H9 (cell line): Measurements from ENCODE around the gene AQP12A. TPM values are rescaled to one million over a fixed set of nuclear protein-coding genes. Genes with fewer than 3 reads are reported as not detected.

ENCODE experiments used
- DNase-seq: peaks from one replicate; pipeline ENCODE4 v3.0.0-alpha.2; 2017
- H2AFZ ChIP-seq: one replicate; pipeline ENCODE4 v1.6.1; 2013; ENCODE audit warnings: mild to moderate bottlenecking, low read length, control low read depth, moderate library complexity
- H2AK5ac ChIP-seq: 2 replicates; pipeline ENCODE4 v1.6.1; 2013; ENCODE audit warnings: low read length, control low read depth, mixed read lengths; ENCODE audit not compliant: insufficient read length
- H2BK120ac ChIP-seq: one replicate; pipeline ENCODE4 v1.6.1; 2013; ENCODE audit warnings: low read depth, mild to moderate bottlenecking, low read length, control low read depth, inconsistent platforms; ENCODE audit not compliant: poor library complexity, severe bottlenecking
- H2BK12ac ChIP-seq: 2 replicates; pipeline ENCODE4 v1.6.1; 2013; ENCODE audit warnings: low read length, control low read depth, mixed read lengths, low read depth; ENCODE audit not compliant: insufficient read length
- H2BK15ac ChIP-seq: 2 replicates; pipeline ENCODE4 v1.6.1; 2013; ENCODE audit warnings: low read depth, low read length, control low read depth
- H2BK20ac ChIP-seq: one replicate; pipeline ENCODE4 v1.6.1; 2013; ENCODE audit warnings: low read depth, mild to moderate bottlenecking, low read length, control low read depth, inconsistent platforms; ENCODE audit not compliant: poor library complexity, severe bottlenecking
- H2BK5ac ChIP-seq: 2 replicates; pipeline ENCODE4 v1.6.1; 2013; ENCODE audit warnings: low read length, control low read depth, mixed read lengths; ENCODE audit not compliant: insufficient read length
- H3K14ac ChIP-seq: 2 replicates; pipeline ENCODE4 v1.6.1; 2013; ENCODE audit warnings: low read length, control low read depth; ENCODE audit not compliant: insufficient read depth
- H3K18ac ChIP-seq: 2 replicates; pipeline ENCODE4 v1.6.1; 2013; ENCODE audit warnings: low read depth, mild to moderate bottlenecking, mixed read lengths, low read length, control low read depth; ENCODE audit not compliant: insufficient read length
- H3K23ac ChIP-seq: 2 replicates; pipeline ENCODE4 v1.6.1; 2013; ENCODE audit warnings: low read length, control low read depth, mixed read lengths, low read depth; ENCODE audit not compliant: insufficient read length
- H3K23me2 ChIP-seq: 2 replicates; pipeline ENCODE4 v1.6.1; 2013; ENCODE audit warnings: low read depth, mild to moderate bottlenecking, mixed read lengths, low read length, control low read depth; ENCODE audit not compliant: insufficient read length, poor library complexity, severe bottlenecking
- H3K27ac ChIP-seq: 2 replicates; pipeline ENCODE4 v1.5.1; 2013; ENCODE audit warnings: low read length, control low read depth, mixed read lengths, low read depth; ENCODE audit not compliant: insufficient read length
- H3K27me3 ChIP-seq: 2 replicates; pipeline ENCODE4 v1.6.1; 2013; ENCODE audit warnings: low read length, control low read depth, inconsistent platforms; ENCODE audit not compliant: insufficient read depth
- H3K4ac ChIP-seq: 2 replicates; pipeline ENCODE4 v1.6.1; 2013; ENCODE audit warnings: low read depth, mild to moderate bottlenecking, control low read depth, inconsistent platforms, low read length, moderate library complexity
- H3K4me1 ChIP-seq: 2 replicates; pipeline ENCODE4 v1.6.1; 2013; ENCODE audit warnings: low read length, control low read depth, inconsistent platforms; ENCODE audit not compliant: insufficient read depth
- H3K4me2 ChIP-seq: 2 replicates; pipeline ENCODE4 v1.6.1; 2013; ENCODE audit warnings: low read length, control low read depth, mixed read lengths; ENCODE audit not compliant: insufficient read length, insufficient read depth
- H3K56ac ChIP-seq: 2 replicates; pipeline ENCODE4 v1.6.1; 2013; ENCODE audit warnings: low read depth, mild to moderate bottlenecking, mixed read lengths, low read length, control low read depth; ENCODE audit not compliant: insufficient read length
- H3K79me1 ChIP-seq: 2 replicates; pipeline ENCODE4 v1.6.1; 2013; ENCODE audit warnings: low read depth, mild to moderate bottlenecking, moderate library complexity, low read length, control low read depth, inconsistent platforms; ENCODE audit not compliant: insufficient read depth, poor library complexity, severe bottlenecking
- H3K79me2 ChIP-seq: 2 replicates; pipeline ENCODE4 v1.6.1; 2013; ENCODE audit warnings: low read length, control low read depth, inconsistent platforms; ENCODE audit not compliant: insufficient read depth
- H3K9ac ChIP-seq: 2 replicates; pipeline ENCODE4 v1.6.1; 2013; ENCODE audit warnings: low read length, control low read depth, mixed read lengths; ENCODE audit not compliant: insufficient read length; ENCODE audit errors: extremely low read depth
- H3K9me3 ChIP-seq: one replicate; pipeline ENCODE4 v1.6.1; 2013; ENCODE audit warnings: low read depth, low read length, inconsistent platforms; ENCODE audit not compliant: control insufficient read depth
- H3T11ph ChIP-seq: one replicate; pipeline ENCODE4 v1.6.1; 2013; ENCODE audit warnings: mild to moderate bottlenecking, low read length, control low read depth, inconsistent platforms
- H4K20me1 ChIP-seq: one replicate; pipeline ENCODE4 v1.6.1; 2013; ENCODE audit not compliant: control insufficient read depth, insufficient read length, insufficient read depth
- H4K5ac ChIP-seq: 2 replicates; pipeline ENCODE4 v1.6.1; 2013; ENCODE audit warnings: low read depth, mild to moderate bottlenecking, mixed read lengths, low read length, control low read depth; ENCODE audit not compliant: insufficient read length
- H4K8ac ChIP-seq: replicated peaks from 2 replicates; pipeline ENCODE4 v1.6.1; 2013; ENCODE audit warnings: low read length, control low read depth, mixed read lengths, low read depth; ENCODE audit not compliant: insufficient read length
- H4K91ac ChIP-seq: 2 replicates; pipeline ENCODE4 v1.6.1; 2013; ENCODE audit warnings: low read depth, mild to moderate bottlenecking, moderate library complexity, mixed read lengths, low read length, control low read depth; ENCODE audit not compliant: insufficient read length
- H3K27ac Mint-ChIP-seq, 3 experiments: 2 replicates in 2 of 3; 3 replicates in 1 of 3; pipeline ENCODE4 v1.8.0; 2020 to 2021; ENCODE audit warnings: mixed read lengths in 3 of 3, mild to moderate bottlenecking in 1 of 3, moderate library complexity in 1 of 3
- H3K27me3 Mint-ChIP-seq: 2 replicates; pipeline ENCODE4 v1.8.0; 2021; ENCODE audit warnings: low read depth, mild to moderate bottlenecking, moderate library complexity, mixed read lengths
- H3K36me3 Mint-ChIP-seq, 3 experiments: 2 replicates in 2 of 3; 3 replicates in 1 of 3; pipeline ENCODE4 v1.8.0; 2020 to 2021; ENCODE audit warnings: low read depth in 3 of 3, mixed read lengths in 3 of 3; ENCODE audit not compliant: insufficient read depth in 1 of 3
- H3K4me1 Mint-ChIP-seq, 2 experiments: 2 replicates each; pipeline ENCODE4 v1.8.0; 2020; ENCODE audit warnings: mixed read lengths in 2 of 2
- H3K4me3 Mint-ChIP-seq, 2 experiments: 2 replicates in 1 of 2; 3 replicates in 1 of 2; pipeline ENCODE4 v1.8.0; 2020 to 2021; ENCODE audit warnings: mild to moderate bottlenecking in 2 of 2, mixed read lengths in 2 of 2, moderate library complexity in 1 of 2
- H3K9me3 Mint-ChIP-seq, 2 experiments: 2 replicates in 1 of 2; 3 replicates in 1 of 2; pipeline ENCODE4 v1.8.0; 2020; ENCODE audit warnings: mild to moderate bottlenecking in 2 of 2, mixed read lengths in 2 of 2, moderate library complexity in 1 of 2
- CTCF ChIP-seq: fragments of 200-600 bp; sonication (generic); conservative IDR thresholded peaks from 3 replicates; pipeline ENCODE4 v1.8.0; 2021; ENCODE audit warnings: antibody characterized with exemption, mild to moderate bottlenecking
- WGBS: extraction: QIAGEN DNeasy Blood & Tissue Kit; methylation state at CpG from one replicate; pipeline ENCODE4 v1.1.7; 2013; ENCODE audit warnings: missing lambda C conversion rate, low lambda C conversion rate, mixed read lengths; ENCODE audit not compliant: insufficient read length; ENCODE audit errors: extremely low coverage; 5-methylcytosine and 5-hydroxymethylcytosine counted together
- total RNA-seq: library from RNA; stranded (reverse); gene quantifications from 2 replicates; pipeline ENCODE4 v1.2.1, GENCODE V29; 2021

The AQP12A gene
- total RNA-seq, 1 experiment from 2014 or later = not detected

GRCh38 chr2:240701736-240702639, 10.3 kb downstream of the AQP12A start:
- no peak for TF ChIP-seq CTCF
- Histone ChIP-seq H2AK5ac (no peak overlapping the region), H2BK15ac (no peak overlapping the region), H3T11ph (no peak overlapping the region), H2BK20ac (no peak overlapping the region), H4K20me1 (no peaks in the 10 kb centered on the region), H3K9ac (no peak overlapping the region), H2AFZ (no peak overlapping the region), H2BK5ac (no peak overlapping the region), H3K27me3 (no peaks in the 10 kb centered on the region), H4K8ac (no peak overlapping the region), H4K91ac (no peak overlapping the region), H3K18ac (no peak overlapping the region), H3K4me2 (no peak overlapping the region), H2BK12ac (no peak overlapping the region), H3K14ac (no peak overlapping the region), H3K9me3 (no peaks in the 10 kb centered on the region), H4K5ac (no peak overlapping the region), H3K79me1 (no peaks in the 10 kb centered on the region), H3K4me1 (no peaks in the 10 kb centered on the region), H3K79me2 (no peaks in the 10 kb centered on the region), H3K23me2 (no peaks in the 10 kb centered on the region), H3K56ac (no peak overlapping the region), H2BK120ac (no peak overlapping the region), H3K27ac (no peak overlapping the region), H3K4ac (no peak overlapping the region), H3K23ac (no peak overlapping the region)
- Mint-ChIP-seq H3K4me1 (no peaks in the 10 kb centered on the region; a peak in 1 of 4 replicates), H3K27me3 (peaks cover 8% of the 10 kb centered on the region), H3K9me3 (no peaks in the 10 kb centered on the region), H3K4me3 (no peak overlapping the region), H3K36me3 (no peaks in the 10 kb centered on the region), H3K27ac (no peak overlapping the region)
- WGBS = no CpG with 5 or more reads among the region's 30 CpGs
- DNase-seq = no peak
